ENCODE measurements around the gene KIAA1217.

Gene KIAA1217

GRCh38 chr10:24370877-24371276 is 161.9 kb downstream of the KIAA1217 start:
- DNase-seq (ENCODE audit: low read depth), result no peak

- DNase-seq (ENCODE audit: low read depth), result no peak
Observed at GRCh38 chr10:24371396-24371795, 162.5 kb downstream of the KIAA1217 start.

- peak; percentile 30 for DNase-seq (ENCODE audit: low read depth)
Observed at GRCh38 chr10:24374134-24374915, 165.4 kb downstream of the KIAA1217 start.

GRCh38 chr10:24375510-24375909 is 166.6 kb downstream of the KIAA1217 start:
- DNase-seq (ENCODE audit: low read depth), result no peak

GRCh38 chr10:24376731-24377130 is 167.8 kb downstream of the KIAA1217 start:
- no peak for DNase-seq (ENCODE audit: low read depth)

- DNase-seq (ENCODE audit: low read depth), result no peak
Observed at GRCh38 chr10:24378126-24378920, 169.4 kb downstream of the KIAA1217 start.

- no peak for DNase-seq (ENCODE audit: low read depth)
Observed at GRCh38 chr10:24381235-24382010, 172.5 kb downstream of the KIAA1217 start.

- DNase-seq (ENCODE audit: low read depth), result no peak
Observed at GRCh38 chr10:24382045-24382444, 173.1 kb downstream of the KIAA1217 start.

GRCh38 chr10:24382596-24382978 is 173.6 kb downstream of the KIAA1217 start:
- no peak for DNase-seq (ENCODE audit: low read depth)

GRCh38 chr10:24382979-24383663 is 174.2 kb downstream of the KIAA1217 start:
- DNase-seq (ENCODE audit: low read depth), result no peak

GRCh38 chr10:24383681-24384106 is 174.8 kb downstream of the KIAA1217 start:
- DNase-seq (ENCODE audit: low read depth), result peak; percentile 95

GRCh38 chr10:24384954-24385353 is 176.0 kb downstream of the KIAA1217 start:
- DNase-seq (ENCODE audit: low read depth), result no peak

- peak; percentile 60 for DNase-seq (ENCODE audit: low read depth)
Observed at GRCh38 chr10:24385776-24386175, 176.8 kb downstream of the KIAA1217 start.

GRCh38 chr10:24390146-24390700 is 181.3 kb downstream of the KIAA1217 start:
- no peak for DNase-seq (ENCODE audit: low read depth)

- peak; percentile 72 for DNase-seq (ENCODE audit: low read depth)
Observed at GRCh38 chr10:24390746-24391145, 181.8 kb downstream of the KIAA1217 start.

GRCh38 chr10:24393201-24393600 is 184.3 kb downstream of the KIAA1217 start:
- no peak for DNase-seq (ENCODE audit: low read depth)

- no peak for DNase-seq (ENCODE audit: low read depth)
Observed at GRCh38 chr10:24394461-24395190, 185.7 kb downstream of the KIAA1217 start.

GRCh38 chr10:24396396-24396795 is 187.5 kb downstream of the KIAA1217 start:
- DNase-seq (ENCODE audit: low read depth), result no peak

- DNase-seq (ENCODE audit: low read depth), result no peak
Observed at GRCh38 chr10:24397662-24398061, 188.7 kb downstream of the KIAA1217 start.

- no peak for DNase-seq (ENCODE audit: low read depth)
Observed at GRCh38 chr10:24404567-24404966, 195.6 kb downstream of the KIAA1217 start.

GRCh38 chr10:24405635-24406034 is 196.7 kb downstream of the KIAA1217 start:
- no peak for DNase-seq (ENCODE audit: low read depth)
